ENCODE data around the gene ZNF366.

GRCh38 chr5:72434056-72434780, 73.0 kb downstream of the ZNF366 start:
- TF ChIP-seq CTCF (optimal IDR thresholded peaks at IDR 0.05 in 1 of 3, IDR thresholded peaks at IDR 0.05 in 1 of 3, conservative IDR thresholded peaks at IDR 0.05 in 1 of 3; ENCODE audit: extremely low read depth in 1 of 3, insufficient read depth in 2 of 3, low read length in 3 of 3) (no peak), EZH2 (IDR thresholded peaks at IDR 0.05; ENCODE audit: low read length) (no peak)

Measured in keratinocyte (primary cell).